ENCODE data around the gene DDX51.

DNA sequence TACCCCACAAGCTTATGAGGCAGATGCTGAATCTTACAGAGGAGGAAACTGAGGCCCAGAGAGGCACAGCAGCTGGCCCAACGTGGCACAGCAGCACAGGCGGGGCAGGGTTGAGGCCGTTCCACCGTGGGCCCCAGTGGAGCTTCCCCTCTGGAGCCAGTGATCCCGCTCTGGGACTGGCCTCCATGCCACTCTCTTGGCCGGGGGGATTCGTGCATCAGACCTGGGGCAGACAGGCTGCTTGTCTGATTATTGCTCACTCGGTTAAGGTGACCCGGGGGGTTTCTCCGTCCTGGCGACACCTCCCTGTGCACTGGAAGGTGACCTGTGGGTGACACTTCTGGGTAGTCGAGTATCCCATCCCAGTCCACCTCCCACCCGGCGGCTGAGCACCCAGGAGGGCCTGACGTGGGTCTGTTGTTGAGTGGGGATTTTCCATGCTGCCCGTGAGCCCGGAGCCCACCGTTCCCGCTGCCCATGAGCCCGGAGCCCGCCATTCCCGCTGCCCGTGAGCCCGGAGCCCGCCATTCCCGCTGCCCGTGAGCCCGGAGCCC, 27.9 kb upstream of the DDX51 start:
- TF ChIP-seq POLR2A (IDR thresholded peaks at IDR 0.05; ENCODE audit: low read length) (no peak), GATA1 (IDR thresholded peaks at IDR 0.05; ENCODE audit: low read depth, low read length) (no peak)
